GM20000 (cell line): Measurements from ENCODE around the gene GLS2.

Experiments
- DNase-seq: peaks from one replicate; pipeline ENCODE4 v3.0.0; 2012; ENCODE audit warnings: low spot score
- TF ChIP-seq, protein P1 (sequence below): IDR thresholded peaks from 2 replicates; pipeline ENCODE4 v1.5.1; 2012; ENCODE audit warnings: mild to moderate bottlenecking, control low read depth; ENCODE audit errors: extremely low read depth, missing control alignments

Gene GLS2

DNA sequence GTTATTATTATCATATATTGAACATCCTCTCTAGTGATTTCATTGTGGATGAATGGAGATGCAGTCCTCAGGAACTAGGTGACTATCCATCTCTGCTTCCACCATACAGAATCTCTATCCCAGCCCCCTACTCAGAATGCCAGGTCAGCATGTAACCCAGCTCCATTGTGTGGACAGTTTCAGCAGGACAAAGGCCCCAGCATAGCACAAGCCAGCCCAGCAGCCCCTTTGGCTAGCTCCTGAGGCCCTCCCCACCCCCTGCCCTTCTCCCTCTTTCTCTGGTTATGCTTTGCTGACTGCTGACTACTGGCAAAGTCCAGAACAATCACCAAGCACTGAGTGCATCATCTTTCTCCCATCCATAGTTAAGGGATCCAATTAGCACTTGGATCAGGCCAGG is 25.4 kb downstream of the GLS2 start:
- TF ChIP-seq, protein P1, sequence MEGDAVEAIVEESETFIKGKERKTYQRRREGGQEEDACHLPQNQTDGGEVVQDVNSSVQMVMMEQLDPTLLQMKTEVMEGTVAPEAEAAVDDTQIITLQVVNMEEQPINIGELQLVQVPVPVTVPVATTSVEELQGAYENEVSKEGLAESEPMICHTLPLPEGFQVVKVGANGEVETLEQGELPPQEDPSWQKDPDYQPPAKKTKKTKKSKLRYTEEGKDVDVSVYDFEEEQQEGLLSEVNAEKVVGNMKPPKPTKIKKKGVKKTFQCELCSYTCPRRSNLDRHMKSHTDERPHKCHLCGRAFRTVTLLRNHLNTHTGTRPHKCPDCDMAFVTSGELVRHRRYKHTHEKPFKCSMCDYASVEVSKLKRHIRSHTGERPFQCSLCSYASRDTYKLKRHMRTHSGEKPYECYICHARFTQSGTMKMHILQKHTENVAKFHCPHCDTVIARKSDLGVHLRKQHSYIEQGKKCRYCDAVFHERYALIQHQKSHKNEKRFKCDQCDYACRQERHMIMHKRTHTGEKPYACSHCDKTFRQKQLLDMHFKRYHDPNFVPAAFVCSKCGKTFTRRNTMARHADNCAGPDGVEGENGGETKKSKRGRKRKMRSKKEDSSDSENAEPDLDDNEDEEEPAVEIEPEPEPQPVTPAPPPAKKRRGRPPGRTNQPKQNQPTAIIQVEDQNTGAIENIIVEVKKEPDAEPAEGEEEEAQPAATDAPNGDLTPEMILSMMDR: no peak
- no peak for DNase-seq

GRCh38 chr12:56461235-56462159 is 26.5 kb downstream of the GLS2 start:
- no peak for DNase-seq
- TF ChIP-seq, protein P1: no peak

- no peak for DNase-seq
- TF ChIP-seq, protein P1: no peak
These were observed 30.1 kb downstream of the GLS2 start for GRCh38 chr12:56457817-56458216.

GRCh38 chr12:56454557-56454956 is 33.4 kb downstream of the GLS2 start, which contains the start of gene MIP:
TSS of gene MIP (minus strand) at chr12:56454657. CDS start at chr12:56454613, 44 bp downstream.
- DNase-seq: no peak
- TF ChIP-seq, protein P1: no peak

- DNase-seq: no peak
- TF ChIP-seq, protein P1: no peak
These were observed 36.8 kb downstream of the GLS2 start for GRCh38 chr12:56451147-56451546.

GRCh38 chr12:56450241-56450640 is 37.7 kb downstream of the GLS2 start:
- TF ChIP-seq, protein P1: no peak
- DNase-seq: no peak

- TF ChIP-seq, protein P1: no peak
- DNase-seq: no peak
These were observed 38.4 kb downstream of the GLS2 start for GRCh38 chr12:56449622-56449984.
